Measurements from ENCODE around the gene CACNA1A.

DNA sequence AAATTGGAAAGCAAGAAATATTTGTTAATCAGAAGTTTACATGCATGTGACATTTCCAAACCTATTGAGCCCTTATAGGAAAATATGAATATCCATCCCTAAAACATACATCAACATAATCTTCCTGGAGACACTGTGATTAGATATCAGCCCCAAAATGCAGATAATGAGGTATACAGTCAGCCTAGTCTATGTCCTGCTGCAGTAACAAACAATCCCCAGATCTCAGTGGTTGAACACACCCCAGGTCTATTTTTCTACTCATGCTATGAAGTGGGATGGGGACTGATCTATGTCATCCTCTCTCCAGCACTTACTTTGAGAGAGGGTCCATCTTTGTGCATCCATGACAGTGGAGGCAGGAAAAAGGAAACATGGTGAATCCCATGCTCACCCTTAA lies 31.2 kb downstream of the CACNA1A start:
- TF ChIP-seq POLR2A (IDR thresholded peaks at IDR 0.05) (no peak), POLR2AphosphoS5 (IDR thresholded peaks at IDR 0.05; ENCODE audit: insufficient read depth in 1 of 2, low read depth in 1 of 2) (no peak)
- TF ChIP-seq, protein P1, sequence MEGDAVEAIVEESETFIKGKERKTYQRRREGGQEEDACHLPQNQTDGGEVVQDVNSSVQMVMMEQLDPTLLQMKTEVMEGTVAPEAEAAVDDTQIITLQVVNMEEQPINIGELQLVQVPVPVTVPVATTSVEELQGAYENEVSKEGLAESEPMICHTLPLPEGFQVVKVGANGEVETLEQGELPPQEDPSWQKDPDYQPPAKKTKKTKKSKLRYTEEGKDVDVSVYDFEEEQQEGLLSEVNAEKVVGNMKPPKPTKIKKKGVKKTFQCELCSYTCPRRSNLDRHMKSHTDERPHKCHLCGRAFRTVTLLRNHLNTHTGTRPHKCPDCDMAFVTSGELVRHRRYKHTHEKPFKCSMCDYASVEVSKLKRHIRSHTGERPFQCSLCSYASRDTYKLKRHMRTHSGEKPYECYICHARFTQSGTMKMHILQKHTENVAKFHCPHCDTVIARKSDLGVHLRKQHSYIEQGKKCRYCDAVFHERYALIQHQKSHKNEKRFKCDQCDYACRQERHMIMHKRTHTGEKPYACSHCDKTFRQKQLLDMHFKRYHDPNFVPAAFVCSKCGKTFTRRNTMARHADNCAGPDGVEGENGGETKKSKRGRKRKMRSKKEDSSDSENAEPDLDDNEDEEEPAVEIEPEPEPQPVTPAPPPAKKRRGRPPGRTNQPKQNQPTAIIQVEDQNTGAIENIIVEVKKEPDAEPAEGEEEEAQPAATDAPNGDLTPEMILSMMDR (IDR thresholded peaks at IDR 0.05): no peak
